IPS-NIHi7 (cell line): ENCODE measurements around the gene MMP17.

Source experiments
- DNase-seq: peaks from one replicate; pipeline ENCODE4 v3.0.0; 2012; ENCODE audit warnings: mixed read lengths; ENCODE audit errors: extremely low spot score

MMP17 gene

GRCh38 chr12:131830914-131831571 is 2.9 kb downstream of the MMP17 start:
- DNase-seq: no peak

GRCh38 chr12:131831635-131832041 is 3.4 kb downstream of the MMP17 start:
- DNase-seq: no peak

DNA sequence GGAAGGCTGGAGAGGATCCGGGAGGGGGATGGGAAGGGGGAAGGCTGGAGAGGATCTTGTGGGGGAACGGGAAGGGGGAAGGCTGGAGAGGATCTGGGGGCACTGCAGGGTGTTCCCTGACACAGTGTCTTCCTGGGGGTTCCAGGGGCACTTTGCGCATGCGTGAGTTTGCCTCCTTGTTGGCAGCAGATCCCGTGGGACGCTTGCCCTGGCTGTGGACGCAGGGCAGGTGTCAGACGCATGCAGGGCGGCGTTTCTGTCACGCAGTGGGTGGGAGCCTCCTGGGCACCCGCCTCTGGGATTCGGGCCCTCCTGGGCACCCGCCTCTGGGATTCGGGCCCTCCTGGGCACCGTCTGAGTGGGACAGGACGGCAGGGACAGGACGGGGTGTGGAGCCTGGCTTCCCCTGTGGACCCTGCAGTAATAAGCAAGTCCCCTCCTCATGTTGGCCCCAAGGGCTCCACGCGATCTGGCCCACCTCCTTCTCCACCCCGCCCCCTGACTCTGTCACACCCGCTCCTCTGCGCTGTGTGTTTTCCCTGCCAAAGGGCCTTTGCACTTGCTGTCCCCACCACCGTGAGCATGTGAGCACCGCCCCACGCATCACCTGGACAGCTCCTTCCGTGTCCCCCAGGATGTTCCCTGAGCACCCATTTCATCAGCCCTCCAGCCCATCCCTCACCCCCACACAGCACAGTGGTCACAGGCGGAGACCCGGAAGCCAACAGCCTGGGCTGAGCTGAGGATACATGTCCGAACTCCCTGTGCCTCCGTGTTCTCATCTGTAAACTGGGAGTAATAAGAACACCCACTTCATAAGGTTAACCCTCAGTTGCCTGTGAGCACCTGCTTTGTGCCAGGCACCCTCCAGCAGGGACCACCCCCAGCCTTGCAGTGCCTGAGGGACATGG is 4.4 kb downstream of the MMP17 start:
- DNase-seq: no peak

DNA sequence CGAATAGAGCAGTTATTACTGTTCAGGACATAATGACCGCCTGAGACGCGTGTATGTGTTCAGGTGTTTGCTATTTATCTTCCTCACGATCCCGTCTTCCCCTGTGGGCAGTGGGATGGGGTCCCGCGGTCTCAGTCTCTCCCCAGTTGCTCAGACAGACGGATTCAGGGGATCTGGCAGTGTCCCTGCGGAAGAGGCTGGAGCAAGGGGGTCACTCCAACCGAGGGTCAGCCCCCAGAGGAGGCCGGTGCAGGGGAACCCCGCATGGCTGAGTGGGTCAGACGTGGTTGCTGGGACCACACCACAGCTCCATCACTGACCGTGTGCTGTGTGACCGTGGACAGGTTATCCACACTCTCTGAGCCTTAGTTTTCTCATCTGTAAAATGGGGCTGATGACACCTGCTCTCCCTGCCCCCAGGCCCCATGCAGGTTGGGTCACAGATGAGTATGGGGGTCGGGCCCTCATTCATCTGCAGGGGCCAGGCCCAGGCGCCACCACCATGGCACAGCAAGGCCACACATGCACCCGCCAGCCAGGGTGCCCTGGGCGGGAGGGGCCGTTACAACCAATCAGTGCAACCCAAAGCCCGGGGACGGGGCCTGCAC is 5.2 kb downstream of the MMP17 start:
- no peak for DNase-seq

DNA sequence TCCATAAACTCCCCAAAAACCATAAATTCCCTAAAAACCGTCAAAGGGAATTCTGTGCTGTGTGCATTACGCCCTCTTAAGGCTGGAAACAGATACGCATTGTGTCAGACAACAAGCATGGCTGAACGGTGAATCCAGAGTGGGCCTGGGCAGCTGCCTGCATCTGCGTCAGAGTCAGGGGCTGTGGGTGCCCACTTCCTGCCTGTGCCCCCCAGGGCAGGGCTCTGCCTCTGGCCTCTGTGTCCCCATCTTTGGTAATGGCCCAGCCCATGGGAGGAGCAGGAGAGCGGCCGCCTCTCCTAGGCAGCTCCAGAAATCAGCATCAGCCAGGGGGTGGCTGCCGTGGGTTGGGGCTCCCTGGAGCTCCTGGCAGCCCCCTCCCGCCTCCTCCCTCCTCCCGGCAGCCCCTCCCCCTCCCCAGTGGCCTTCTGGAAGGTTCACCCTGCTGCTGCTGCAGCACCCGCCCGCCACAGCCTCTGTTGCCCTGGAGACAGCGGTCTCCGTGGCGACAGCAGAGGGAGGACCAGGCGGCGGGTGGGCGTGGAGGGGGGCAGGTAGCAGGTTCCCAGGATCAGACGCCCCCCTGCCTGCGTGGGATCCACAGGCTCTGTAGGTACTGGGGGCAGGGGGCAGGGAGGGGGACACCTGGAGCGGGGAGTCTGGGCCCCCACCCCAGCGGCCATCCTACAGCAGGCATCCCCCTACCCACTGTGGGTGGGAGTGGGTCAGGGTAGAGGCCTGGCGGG is 5.9 kb downstream of the MMP17 start:
- DNase-seq: no peak

DNA sequence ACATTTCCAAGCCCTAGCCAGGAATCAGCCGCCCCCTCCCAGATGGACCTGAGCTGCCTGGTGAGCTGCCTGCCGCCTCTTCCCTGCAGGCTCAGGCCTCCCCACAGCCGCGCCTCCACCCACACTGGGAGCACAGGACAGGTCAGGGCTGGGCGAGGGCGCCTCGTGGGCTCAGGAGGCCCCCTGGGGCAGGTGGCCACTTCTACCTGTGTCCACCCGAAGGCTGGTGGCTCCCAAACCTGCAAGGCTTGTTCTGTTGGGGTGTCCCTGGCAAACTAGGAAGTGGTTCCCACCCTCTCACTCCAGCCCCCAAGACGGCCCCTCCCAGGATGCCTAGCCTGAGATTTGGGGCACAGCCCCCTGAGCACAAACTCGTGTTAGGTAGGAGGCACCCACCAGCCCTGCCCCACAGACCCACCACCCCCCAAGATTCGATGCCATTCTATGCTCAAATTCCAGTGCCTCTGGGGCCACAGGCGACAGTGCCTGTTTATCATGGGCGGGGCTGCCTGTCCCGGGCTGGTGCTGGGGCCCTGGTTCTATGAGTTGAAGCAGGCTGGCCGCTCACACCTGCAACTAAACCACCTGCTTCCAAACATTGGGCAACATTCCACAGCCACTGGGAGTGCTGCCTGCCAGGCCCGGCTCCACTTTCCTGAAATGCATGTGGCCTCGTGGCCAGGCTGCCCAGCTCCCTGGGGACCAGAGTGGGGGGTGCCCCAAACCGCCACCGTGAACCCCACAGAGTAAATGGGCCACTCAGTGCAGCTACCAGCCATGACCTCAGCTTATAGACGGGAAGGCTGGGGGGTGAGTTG is 6.8 kb downstream of the MMP17 start:
- no peak for DNase-seq

GRCh38 chr12:131835616-131836171 is 7.5 kb downstream of the MMP17 start:
- DNase-seq: no peak

DNA sequence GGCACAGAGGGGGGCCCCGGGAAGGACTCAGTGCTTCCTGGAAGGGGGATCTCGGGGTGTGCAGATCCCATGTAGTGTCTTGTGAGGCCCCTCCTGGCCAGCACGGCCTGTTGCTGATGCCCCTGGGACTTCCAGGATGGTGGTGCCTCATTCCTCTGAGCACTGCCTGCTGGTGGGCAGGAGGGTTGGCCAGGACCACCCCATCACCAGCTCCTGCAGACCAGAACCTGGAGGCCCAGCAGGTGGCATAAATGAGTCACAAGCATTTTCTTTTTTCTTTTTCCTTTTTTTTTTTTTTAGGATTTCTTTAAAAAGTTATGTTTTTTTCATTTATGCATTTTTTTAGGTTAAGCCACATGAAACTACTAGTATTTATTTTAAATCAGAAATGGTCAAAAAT is 8.0 kb downstream of the MMP17 start:
- no peak for DNase-seq

DNA sequence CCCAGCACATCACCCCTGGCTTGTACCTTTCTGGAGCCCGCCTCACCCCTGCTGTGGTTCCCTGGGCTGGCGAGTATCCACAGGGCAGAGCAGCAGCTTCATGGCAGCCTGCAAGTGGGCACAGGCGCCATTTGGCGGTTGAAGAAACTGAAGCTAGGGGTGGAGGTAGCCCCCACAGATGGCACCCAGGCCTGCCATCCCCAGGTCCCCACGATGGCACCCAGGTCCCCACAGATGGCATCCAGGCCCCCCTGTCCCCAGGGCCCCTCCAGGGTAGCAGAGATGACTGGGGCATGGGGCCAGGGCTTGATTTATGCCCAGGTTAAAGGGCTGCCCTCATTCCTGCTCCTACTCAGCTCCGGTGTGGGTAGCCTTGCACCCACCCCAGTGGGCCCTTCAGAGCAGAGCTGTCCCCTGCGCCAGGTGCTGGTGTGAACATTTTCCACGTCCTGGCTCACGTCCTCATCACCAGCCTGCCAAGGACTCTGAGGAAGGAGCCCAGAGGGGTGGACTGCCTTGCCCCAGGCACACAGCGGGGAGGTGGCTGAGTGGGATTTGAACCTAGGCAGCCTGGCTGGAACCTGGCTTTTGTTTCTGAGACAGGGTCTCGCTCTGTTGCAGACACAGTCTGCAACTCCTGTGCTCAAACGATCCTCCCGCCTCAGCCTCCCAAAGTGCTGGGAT is 8.7 kb downstream of the MMP17 start:
- DNase-seq: no peak

GRCh38 chr12:131840643-131841416 is 12.6 kb downstream of the MMP17 start:
- no peak for DNase-seq

DNA sequence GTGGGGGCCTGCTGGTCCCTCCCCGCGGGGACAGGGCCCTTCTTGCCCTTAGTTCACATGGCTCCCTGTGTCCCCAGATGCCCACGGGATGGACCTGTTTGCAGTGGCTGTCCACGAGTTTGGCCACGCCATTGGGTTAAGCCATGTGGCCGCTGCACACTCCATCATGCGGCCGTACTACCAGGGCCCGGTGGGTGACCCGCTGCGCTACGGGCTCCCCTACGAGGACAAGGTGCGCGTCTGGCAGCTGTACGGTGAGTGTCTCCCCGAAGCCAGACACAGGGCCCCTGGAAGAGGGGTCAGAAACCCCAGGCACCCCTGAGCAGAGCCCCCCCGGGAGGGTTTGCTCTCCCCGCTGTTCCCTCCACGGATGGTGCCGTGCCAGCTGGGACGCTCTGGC is 13.4 kb downstream of the MMP17 start:
- DNase-seq: no peak

DNA sequence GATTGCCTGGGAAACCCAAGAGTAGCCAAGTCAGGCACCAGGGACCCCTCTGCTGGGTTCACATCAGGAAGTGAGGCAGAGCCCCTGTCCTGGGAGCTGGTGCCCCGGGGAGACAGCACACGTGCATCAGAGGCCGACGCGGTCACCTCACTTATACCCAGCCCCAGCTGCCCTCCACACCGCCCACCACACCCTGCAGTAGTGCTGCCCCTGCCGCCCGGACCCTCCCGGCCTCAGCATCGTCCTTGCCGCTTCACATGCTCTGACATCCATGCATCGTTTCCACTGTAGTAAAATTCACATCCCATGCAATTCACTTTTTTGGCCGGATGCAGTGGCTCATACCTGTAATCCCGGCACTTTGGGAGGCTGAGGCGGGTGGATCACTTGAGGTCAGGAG is 14.0 kb downstream of the MMP17 start:
- no peak for DNase-seq

- no peak for DNase-seq
Measured at GRCh38 chr12:131843527-131843926, 15.3 kb downstream of the MMP17 start.

DNA sequence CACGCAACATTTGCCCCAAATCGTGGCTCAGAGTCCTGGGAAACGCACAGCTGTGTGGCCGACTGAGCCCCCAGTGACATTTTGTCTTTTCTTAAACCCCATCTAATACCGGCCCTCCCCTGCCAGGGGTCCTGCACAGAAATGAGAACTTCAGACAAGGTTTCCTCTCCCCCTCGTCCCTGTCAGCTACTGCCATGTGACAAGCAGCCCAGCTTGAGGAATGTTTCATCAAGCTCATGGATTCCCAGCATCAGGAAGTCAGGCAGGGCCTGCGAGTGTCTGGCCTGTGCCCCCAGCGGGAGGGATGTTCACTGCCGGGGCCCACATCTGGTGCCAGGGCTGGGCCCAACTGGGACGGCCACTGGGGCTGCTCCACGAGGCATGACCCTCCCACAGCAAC is 15.9 kb downstream of the MMP17 start:
- no peak for DNase-seq

DNA sequence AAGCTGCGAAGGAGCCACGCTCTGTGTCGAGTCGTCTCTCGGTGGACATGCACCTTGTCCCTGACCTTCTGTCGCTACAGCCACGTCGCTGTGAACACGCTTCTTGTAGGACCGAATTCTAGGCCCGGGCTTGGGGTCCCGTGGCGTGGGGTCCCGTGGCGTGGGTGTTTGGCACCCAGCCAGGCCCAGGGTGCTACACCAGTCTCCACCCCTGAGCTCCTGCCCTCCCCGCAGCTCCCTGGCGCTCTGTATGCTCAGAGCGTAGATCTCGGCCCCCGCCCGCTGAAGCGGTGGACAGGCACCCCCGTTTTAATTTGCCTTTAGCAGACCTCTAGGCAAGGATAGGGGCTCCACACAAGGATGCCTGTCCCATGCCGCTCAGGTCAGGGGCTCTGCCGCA is 16.5 kb downstream of the MMP17 start:
- no peak for DNase-seq

DNA sequence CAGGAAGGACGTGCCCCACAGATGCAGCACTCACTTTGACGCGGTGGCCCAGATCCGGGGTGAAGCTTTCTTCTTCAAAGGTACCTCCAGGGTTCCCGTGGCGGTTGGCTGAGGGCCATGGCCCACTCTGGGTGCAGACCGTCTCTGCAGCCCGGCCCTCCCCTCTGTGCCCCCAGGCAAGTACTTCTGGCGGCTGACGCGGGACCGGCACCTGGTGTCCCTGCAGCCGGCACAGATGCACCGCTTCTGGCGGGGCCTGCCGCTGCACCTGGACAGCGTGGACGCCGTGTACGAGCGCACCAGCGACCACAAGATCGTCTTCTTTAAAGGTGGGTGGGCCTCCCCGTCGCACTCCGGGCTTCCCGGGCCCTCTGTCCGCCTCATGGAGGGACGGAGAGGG is 16.9 kb downstream of the MMP17 start:
- DNase-seq: no peak

DNA sequence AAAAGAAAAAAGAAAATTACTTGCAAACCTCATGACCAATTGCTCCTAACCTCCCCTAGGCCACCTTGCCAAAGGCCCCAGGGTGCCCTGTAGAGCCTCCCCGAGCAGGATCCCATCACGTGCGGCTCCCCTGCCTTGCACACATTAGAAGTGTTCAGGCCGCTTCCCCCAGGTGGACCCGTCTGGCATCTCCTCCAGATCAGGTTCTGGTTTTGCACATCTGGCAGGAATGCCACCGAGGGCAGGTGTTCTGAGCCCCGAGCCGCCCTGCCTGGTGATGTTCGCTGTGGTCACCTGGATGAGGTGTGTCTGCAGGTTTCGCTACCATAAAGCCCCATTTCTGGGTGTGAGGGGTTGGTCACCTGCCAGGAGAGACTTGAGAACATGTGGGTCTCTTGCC is 19.3 kb downstream of the MMP17 start:
- no peak for DNase-seq

- no peak for DNase-seq
Measured at GRCh38 chr12:131848753-131849152, 20.6 kb downstream of the MMP17 start.

DNA sequence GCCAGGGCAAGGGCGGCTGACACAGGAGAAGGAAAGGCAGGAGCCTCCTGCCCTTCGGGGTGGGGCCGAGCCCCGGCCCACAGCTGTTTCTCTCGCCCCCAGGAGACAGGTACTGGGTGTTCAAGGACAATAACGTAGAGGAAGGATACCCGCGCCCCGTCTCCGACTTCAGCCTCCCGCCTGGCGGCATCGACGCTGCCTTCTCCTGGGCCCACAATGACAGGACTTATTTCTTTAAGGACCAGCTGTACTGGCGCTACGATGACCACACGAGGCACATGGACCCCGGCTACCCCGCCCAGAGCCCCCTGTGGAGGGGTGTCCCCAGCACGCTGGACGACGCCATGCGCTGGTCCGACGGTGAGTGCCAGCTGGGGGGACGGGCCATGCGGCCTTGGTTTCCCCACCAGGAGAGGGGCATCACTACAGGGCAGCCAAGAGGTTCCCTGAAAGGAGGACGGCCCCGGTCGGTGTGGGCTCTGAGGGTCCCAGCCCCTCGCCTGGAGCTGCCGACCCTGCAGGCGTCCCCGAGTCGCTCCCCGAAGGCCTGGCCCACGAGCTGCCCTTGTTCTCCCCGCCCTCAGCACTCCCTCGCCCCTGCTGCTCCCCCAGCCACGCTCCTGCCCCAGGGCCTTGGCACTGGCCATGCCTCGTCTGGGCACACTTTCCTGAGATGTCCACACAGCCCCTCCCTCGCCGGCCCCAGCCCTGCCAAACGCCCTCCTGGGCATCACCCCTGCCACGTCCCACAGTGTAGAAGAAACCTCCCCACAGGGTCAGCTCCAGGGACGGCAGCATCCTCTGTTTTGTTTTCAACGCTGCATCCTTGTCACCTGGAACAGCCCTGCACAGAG is 21.7 kb downstream of the MMP17 start:
- no peak for DNase-seq
